Measurements from ENCODE around the gene XXYLT1. TPM values are rescaled to one million over a fixed set of nuclear protein-coding genes. Genes with fewer than 3 reads are reported as not detected.

XXYLT1 gene
- total RNA-seq, 1 experiment from 2014 or later, result 10.9 TPM

DNA sequence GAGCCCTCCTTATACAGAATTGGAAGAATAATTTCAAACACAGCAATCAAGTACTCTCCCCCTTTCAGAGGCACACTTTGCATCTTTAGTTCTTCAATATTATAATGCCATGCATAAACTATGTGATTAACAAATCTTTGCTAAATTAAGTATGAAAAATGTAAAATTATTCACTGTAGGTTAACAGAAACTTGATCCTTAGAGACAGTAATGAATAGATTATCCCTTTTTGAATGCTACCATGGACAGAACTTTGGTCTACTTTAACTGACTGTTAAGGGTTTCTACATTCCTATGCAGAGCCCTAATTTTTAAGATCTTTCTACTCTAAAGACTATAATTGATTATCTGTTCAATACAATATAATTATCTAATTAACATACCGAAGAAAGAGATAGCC is 25.7 kb upstream of the XXYLT1 start:
- Histone ChIP-seq H3K27ac (ENCODE audit: low read depth, low read length) (no peak overlapping the region), H4K20me1 (ENCODE audit: insufficient read depth) (no peaks in the 10 kb centered on the region), H2AFZ (ENCODE audit: low read depth, low read length, poor library complexity, severe bottlenecking) (no peak overlapping the region), H3K9me3 (ENCODE audit: control insufficient read depth in 1 of 2, insufficient read depth in 1 of 2, low read depth in 1 of 2, low read length in 2 of 2) (no peaks in the 10 kb centered on the region), H3K79me2 (ENCODE audit: insufficient read depth, low read length) (no peaks in the 10 kb centered on the region), H3K9ac (ENCODE audit: low read length) (no peak overlapping the region), H3K27me3 (ENCODE audit: insufficient read depth, low read length) (no peaks in the 10 kb centered on the region), H3K36me3 (ENCODE audit: control insufficient read depth in 1 of 2, insufficient read depth in 2 of 2, low read length in 2 of 2) (peaks cover 2 to 3% of the 10 kb centered on the region in 2 experiments; a peak in 2 of 4 replicates), H3K4me3 (replicated peaks in 1 of 2; ENCODE audit: low read depth in 1 of 2, low read length in 2 of 2) (no peak overlapping the region), H3K4me2 (ENCODE audit: low read length) (no peak overlapping the region), H3K9me2 (ENCODE audit: insufficient read depth) (no peaks in the 10 kb centered on the region), H3K4me1 (ENCODE audit: control insufficient read depth in 1 of 2, insufficient read depth in 2 of 2, low read length in 2 of 2) (no peaks in the 10 kb centered on the region)
- no TSS peak for BruUV-seq (replicated peaks)
- TF ChIP-seq RAD21 (IDR thresholded peaks at IDR 0.05; ENCODE audit: low read depth) (no peak), TCF7L2 (IDR thresholded peaks at IDR 0.05; ENCODE audit: borderline replicate concordance, extremely low read depth, insufficient read depth, insufficient read length) (no peak), EZH2phosphoT487 (IDR thresholded peaks at IDR 0.05; ENCODE audit: borderline replicate concordance) (no peak), POLR2A (IDR thresholded peaks at IDR 0.05; ENCODE audit: borderline replicate concordance, extremely low read depth, insufficient read depth, insufficient read length) (no peak), CBX3 (IDR thresholded peaks at IDR 0.05; ENCODE audit: low read depth) (no peak), CEBPB (IDR thresholded peaks at IDR 0.05; ENCODE audit: low read depth) (no peak), FOSL1 (IDR thresholded peaks at IDR 0.05; ENCODE audit: low read depth) (no peak), JUND (IDR thresholded peaks at IDR 0.05) (no peak), ZFX (IDR thresholded peaks at IDR 0.05) (no peak), SP1 (IDR thresholded peaks at IDR 0.05; ENCODE audit: low read depth) (no peak), ZNF274 (IDR thresholded peaks at IDR 0.05; ENCODE audit: low read depth, low read length) (no peak), SRF (IDR thresholded peaks at IDR 0.05; ENCODE audit: low read depth) (no peak), POLR2AphosphoS5 (IDR thresholded peaks at IDR 0.05; ENCODE audit: low read depth, low read length) (no peak)
- TF ChIP-seq, protein P1, sequence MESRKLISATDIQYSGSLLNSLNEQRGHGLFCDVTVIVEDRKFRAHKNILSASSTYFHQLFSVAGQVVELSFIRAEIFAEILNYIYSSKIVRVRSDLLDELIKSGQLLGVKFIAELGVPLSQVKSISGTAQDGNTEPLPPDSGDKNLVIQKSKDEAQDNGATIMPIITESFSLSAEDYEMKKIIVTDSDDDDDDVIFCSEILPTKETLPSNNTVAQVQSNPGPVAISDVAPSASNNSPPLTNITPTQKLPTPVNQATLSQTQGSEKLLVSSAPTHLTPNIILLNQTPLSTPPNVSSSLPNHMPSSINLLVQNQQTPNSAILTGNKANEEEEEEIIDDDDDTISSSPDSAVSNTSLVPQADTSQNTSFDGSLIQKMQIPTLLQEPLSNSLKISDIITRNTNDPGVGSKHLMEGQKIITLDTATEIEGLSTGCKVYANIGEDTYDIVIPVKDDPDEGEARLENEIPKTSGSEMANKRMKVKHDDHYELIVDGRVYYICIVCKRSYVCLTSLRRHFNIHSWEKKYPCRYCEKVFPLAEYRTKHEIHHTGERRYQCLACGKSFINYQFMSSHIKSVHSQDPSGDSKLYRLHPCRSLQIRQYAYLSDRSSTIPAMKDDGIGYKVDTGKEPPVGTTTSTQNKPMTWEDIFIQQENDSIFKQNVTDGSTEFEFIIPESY (IDR thresholded peaks at IDR 0.05; ENCODE audit: extremely low read depth, insufficient replicate concordance, low read length), result no peak
- TF ChIP-seq, protein P2, sequence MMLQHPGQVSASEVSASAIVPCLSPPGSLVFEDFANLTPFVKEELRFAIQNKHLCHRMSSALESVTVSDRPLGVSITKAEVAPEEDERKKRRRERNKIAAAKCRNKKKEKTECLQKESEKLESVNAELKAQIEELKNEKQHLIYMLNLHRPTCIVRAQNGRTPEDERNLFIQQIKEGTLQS (IDR thresholded peaks at IDR 0.05), result no peak
- TF ChIP-seq, protein P3, sequence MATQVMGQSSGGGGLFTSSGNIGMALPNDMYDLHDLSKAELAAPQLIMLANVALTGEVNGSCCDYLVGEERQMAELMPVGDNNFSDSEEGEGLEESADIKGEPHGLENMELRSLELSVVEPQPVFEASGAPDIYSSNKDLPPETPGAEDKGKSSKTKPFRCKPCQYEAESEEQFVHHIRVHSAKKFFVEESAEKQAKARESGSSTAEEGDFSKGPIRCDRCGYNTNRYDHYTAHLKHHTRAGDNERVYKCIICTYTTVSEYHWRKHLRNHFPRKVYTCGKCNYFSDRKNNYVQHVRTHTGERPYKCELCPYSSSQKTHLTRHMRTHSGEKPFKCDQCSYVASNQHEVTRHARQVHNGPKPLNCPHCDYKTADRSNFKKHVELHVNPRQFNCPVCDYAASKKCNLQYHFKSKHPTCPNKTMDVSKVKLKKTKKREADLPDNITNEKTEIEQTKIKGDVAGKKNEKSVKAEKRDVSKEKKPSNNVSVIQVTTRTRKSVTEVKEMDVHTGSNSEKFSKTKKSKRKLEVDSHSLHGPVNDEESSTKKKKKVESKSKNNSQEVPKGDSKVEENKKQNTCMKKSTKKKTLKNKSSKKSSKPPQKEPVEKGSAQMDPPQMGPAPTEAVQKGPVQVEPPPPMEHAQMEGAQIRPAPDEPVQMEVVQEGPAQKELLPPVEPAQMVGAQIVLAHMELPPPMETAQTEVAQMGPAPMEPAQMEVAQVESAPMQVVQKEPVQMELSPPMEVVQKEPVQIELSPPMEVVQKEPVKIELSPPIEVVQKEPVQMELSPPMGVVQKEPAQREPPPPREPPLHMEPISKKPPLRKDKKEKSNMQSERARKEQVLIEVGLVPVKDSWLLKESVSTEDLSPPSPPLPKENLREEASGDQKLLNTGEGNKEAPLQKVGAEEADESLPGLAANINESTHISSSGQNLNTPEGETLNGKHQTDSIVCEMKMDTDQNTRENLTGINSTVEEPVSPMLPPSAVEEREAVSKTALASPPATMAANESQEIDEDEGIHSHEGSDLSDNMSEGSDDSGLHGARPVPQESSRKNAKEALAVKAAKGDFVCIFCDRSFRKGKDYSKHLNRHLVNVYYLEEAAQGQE (IDR thresholded peaks at IDR 0.05; ENCODE audit: low read depth), result no peak
- TF ChIP-seq, protein P4, sequence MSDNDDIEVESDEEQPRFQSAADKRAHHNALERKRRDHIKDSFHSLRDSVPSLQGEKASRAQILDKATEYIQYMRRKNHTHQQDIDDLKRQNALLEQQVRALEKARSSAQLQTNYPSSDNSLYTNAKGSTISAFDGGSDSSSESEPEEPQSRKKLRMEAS (IDR thresholded peaks at IDR 0.05), result no peak
- DNase-seq (ENCODE audit: low read depth, low spot score) (no peak), ATAC-seq (no peak)
- ChIA-PET POLR2A (no interaction called here), RAD21 (ENCODE audit: low non-redundant PET in 1 of 2, low total read pairs in 2 of 2, uncharacterized antibody in 2 of 2, unreplicated experiment in 2 of 2) (no interaction called here), CTCF (no interaction called here)
- intact Hi-C loops (cut with micrococcal nuclease), result no loop called here

Measured in HCT116 (cell line).